T follicular helper cell (primary cell): ENCODE measurements around the gene WDR17.
A peak's percentile ranks its signal among the peaks of the same experiment; 100 is the strongest.

Experiments used
- DNase-seq: peaks from one replicate; pipeline ENCODE4 v3.0.0-alpha.2; 2020; ENCODE audit warnings: low read depth
- total RNA-seq, 2 experiments: gene quantifications; one replicate each; lab custom pipeline; 2026; lab: John Stamatoyannopoulos, UW

Gene WDR17
- total RNA-seq = 2.6 to 8.3 reads per million in 2 experiments

DNA sequence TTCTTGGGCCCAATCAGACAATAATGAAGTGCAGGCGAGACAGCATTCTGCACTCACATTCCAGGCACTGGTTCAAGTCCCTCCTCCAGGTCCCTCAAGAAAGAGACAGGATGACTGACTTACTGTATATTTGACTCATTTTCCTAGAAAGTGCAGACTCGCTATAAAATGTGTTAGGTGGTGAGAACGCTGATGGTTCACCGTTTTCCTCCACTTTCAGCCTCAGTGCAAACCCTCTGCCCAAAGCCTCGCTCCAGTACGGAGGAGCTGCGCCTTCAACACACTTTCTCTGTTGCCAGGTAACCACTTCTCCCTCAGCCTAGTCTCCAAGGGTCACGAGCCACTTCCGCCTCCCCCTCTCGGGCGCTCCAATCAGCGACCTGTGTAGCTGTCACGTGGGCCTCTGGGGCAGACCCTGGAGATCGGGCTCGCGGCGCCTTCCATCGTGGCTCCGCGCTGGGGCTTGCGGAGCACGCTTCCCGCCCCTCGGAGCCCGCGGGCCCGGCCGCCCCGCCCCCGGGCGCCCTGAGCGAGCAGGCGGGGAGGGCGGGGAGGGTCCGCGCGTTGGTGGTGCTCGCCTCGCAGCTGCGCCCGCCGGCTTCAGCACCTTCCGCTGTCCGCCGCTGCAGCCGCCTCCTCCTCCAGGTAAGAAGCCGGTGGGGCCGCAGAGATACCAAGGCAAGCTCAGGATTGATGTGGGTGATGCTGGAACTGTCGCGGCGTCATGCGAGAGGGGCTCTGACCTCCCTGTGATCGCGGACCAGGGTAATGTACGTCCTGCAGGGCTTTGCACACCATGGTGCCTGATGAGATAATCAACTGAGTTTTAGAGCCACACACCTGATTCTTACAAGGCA, at the start of gene WDR17:
TSS of gene WDR17 (plus strand) at position 407 of the 857 bp plus-strand sequence. CDS start 45,740 bp downstream, outside the sequence.
- peak; percentile 60 for DNase-seq

DNA sequence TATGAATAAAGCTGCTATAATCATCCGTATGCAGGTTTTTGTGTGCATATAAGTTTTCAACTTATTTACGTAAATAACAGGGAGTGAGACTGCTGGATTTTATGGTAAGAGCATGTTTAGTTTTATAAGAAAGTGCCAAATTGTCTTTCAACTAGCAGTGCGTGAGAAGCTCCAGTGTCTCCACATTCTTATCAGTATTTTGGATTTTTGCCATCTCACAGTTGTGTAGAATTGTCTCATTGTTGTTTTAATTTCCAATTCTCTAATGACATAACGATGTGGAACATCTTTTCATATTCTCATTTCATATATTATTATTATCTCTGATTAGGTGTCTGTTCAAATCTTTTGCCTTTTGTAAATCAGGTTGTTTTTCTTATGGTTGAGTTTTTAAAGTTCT, 49.0 kb upstream of the WDR17 start:
- no peak for DNase-seq

DNA sequence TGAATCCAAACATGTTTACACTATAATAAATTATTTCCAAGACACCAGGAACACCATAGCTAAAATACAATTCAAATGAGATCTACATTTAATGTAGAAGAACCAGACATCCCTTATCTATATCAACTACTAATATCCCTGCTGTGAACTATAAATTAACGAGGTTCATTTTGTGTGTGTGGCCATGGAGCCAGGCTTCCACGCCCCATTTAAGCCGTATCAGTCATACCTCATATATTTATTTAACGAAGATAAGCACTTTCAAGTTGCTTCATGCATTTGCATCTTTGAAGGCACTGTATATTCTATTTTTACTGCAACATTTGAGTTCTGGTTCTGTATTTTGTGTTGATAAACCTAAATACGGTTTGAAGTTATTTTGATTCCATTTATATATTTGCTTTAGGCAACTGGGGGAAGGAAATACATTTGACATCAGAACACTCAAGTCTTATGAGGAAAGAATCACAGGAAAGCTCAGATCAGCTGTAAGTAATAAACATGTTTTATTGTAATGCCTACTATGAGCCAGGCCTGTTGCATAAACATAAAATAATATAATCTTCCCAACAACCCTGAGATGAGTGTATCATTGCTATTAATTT, 45.1 kb upstream of the WDR17 start:
- DNase-seq = no peak

DNA sequence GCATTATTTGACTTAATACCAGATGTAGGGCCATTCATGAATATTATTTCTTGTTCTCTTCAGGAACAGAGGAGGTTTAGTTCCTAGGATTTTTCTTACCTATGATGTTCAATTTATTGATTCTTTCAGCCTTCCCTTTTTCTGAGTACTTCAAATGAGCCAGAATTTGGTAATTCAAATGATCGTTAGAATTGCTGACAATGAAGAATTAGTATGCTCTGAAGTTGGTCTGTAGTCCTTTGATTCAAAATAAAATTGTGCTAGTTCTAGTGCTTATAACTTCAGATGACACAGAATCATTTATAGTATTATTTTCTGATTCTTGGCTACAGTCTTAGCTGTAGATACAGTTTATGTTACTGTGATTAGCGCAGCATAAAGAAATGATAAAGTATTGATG, 35.2 kb upstream of the WDR17 start:
- DNase-seq = no peak

DNA sequence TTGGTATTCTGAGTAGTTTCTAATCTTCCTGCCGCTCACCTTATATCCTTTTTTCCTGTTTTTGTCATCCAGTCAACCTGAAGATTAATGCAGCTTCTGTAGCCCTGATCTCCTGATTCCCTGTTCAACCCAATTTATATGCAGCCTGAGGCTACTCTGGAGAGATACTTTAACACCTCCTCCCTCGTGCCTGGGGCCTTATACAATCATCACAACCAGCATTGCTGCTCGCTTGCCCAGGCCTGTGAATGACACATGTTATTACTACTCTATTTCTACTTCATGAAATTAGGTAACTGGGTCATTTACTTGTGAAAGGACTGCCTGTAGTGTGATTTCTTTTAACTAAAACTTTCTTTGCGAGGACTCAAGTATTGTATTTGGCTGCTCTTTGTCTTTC, 33.7 kb upstream of the WDR17 start:
- no peak for DNase-seq

DNA sequence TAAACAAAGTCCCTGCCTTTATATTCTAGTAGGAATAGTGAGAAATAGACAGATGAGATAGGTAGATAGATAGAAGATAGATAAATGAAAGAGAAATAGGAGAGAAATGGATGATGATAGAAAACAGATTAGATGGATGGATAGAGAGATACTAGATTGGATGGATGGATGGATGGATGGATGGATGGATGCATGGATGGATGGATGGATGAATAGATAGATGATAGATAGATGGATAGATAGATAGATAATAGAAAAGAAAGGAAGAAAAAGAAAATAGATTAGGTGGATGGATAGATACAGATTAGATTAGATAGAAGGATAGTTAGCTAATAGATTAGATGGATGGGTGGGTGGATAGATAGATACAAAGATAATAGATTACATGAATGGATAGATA, 33.2 kb upstream of the WDR17 start:
- DNase-seq = no peak

DNA sequence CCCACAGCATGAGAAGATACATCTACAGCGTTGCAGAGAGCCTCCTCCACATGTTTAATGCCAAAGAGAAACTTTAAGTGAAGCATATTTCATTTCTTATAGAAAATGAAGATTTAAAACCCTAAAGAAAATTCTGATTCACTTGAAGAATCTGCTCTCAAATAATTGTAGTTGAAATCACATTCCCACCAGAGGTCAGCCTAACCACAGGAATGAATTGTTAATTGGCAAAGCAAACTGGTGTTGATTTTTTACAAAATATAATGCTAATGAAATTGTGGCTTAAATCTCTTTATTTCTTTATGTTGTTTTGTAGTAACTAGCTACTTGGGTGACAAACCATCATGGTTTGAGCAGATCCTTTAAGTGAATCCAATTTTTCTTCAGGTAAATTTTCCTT, 31.1 kb upstream of the WDR17 start:
- no peak for DNase-seq

DNA sequence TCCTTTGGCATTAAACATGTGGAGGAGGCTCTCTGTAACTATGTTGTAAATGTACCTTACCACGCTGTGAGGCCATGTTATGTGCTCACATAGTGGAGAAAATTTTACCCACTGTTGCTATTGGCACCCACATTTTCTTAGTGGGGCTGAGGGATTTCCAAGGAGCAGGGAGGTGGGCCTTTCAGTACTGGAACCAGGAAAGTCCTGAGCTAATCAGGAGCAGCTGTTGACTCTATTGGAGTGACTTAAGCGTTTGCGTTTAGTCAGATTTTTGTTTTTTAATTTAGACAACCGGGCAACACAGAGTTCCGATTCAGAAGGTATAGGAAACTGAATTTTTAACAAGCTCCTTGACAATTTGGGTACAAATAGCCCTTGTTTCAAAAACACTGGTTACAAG, 30.7 kb upstream of the WDR17 start:
- no peak for DNase-seq

DNA sequence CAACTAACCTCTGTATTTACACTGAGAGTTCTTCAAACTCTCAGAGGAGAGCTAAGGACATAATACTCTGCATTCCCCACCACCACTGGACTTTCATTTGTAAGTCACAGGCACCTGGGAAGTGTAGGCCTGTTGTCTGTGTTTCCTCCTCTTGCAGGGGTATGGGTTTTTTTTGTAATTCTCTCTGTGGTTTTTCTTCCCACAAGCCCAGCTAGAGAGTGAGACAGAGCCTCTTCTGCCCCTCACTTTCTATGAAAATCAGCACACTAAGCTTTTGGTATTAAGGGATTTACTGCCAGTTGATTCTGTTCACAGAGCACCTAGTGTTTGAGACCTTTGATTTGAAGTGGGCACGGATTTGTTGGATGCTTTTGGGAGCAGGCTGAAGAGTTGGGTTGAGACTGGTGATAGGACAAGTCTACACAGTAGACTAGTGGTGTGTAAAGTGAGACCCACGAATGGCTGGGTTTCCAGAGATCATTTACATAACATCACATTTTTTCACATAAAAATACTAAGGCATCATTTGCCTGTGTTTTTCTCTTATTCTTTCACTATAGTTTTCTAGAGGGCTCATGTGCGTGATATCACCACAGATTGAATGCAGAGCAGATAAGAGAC, 28.9 kb upstream of the WDR17 start:
- DNase-seq = no peak

DNA sequence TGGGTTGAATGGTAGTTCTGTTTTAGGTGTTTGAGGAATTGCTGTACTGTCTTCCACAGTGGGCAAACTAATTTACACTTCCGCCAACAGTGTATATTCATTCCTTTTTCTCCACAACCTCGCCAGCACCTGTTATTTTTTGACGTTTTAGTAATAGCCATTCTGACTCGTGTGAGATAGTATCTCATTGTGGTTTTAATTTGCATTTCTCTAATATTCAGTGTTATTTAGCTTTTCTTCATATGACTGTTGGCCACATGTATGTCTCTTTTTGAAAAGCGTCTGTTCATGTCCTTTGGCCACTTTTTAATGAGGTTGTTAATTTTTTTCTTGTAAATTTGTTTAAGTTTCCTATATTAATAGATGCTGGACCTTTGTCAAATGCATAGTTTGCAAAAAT, 26.9 kb upstream of the WDR17 start:
- DNase-seq = no peak

DNA sequence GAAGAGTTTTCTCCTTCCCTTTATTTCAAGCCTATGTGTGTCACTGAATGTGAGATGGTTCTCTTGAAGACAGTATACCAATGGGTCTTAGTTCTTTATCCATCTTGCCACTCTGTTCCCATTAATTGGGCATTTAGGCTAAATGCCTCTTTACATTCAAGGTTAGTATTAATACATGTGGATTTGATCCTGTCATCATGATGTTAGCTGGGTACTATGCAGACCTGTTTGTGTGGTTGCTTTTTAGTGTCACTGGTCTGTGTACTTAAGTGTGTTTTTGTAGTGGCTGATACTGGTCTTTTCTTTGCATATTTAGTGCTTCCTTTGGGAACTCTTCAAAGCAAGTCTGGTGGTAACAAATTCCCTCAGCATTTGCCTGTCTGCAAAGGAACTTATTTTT, 23.4 kb upstream of the WDR17 start:
- no peak for DNase-seq

DNA sequence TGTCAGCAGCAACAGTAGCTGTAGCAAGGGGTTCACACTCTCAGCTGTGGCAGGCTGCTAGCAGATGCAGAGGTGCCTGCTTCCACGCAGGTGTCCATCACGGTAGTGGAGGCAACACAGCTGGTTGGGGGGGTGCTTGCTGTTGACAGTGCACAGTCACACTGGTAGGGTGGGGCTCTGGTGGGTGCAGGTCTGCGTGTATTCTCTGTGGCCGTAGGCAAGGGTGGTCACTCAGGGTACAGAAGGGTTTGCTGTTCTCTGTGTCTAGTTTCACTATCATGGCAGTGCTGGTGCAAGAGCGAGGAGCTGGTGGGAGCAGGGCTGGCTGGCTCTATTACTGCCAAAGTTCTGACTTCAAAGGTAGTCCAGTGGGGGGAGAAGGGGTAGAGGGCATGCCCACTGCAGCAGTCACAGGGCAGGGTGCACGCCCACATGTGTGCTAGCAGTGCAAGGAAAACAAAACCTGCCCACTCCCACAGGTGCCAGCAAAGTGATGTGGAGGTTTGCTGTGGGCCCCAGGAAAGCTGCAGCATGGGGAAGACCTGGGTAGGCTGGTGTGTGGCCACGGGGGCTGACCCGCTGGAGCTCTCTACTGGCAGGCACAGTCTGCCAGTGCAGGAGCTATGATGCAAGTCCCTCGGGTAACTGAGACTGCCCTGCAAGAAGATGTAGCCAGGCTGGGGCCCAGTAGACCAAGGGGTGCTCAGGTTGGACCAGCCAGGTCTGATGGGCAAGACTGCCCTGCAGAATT, 21.6 kb upstream of the WDR17 start:
- DNase-seq = no peak

DNA sequence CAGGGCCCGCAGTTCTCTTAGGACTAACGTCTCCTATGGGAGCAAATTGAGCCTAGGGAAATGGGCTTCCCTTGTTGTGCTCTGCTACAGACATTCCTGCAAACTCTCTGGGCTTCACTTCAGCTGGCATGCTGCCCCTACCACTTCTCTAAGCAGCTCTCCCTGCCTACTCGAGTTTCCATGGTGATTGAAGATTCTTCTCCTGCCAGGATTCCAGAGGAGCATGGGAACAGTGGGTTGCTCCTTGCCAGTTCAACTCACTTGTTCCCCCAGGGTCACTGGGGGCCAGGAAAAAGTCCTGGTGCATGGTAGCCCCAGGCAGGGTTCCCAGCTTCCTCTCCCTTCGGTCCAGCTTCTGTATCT, 21.1 kb upstream of the WDR17 start:
- no peak for DNase-seq

DNA sequence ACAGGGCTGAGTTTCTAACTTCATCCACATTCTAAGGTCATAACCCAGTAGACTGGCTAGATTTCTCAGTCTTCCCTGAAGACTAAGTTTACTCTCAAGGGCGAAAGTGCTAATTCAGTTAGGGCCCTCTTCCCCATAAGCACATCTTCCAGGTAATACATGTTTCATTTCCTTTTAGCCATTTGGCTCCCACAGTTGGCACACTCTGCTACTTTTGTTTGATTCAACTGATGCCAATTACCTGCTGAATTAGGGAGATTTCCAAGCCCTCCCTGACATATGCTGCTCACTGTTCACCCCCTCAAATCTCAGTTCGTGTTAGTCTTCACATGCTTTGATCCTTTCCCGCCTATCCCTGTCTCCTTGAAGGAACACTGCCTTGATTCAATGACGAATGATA, 17.0 kb upstream of the WDR17 start:
- no peak for DNase-seq

DNA sequence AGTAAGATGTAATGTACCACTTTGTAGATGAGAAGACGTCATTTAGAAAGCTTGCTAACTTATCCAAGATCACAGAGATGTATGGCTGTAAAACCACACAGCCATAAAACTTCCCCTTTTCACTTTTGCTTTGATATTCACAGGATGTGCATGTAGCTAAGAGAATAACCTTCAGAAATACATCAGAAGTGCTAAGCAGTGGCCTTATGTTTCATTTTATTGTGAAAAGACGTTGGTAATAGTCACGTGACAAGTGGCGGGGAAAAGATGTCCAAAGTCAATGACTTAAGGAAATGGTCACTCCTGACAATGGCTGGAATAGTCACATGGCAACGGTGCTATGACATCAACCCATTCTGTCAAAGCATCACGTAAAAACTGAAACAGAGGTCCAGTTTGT, 12.9 kb upstream of the WDR17 start:
- no peak for DNase-seq

DNA sequence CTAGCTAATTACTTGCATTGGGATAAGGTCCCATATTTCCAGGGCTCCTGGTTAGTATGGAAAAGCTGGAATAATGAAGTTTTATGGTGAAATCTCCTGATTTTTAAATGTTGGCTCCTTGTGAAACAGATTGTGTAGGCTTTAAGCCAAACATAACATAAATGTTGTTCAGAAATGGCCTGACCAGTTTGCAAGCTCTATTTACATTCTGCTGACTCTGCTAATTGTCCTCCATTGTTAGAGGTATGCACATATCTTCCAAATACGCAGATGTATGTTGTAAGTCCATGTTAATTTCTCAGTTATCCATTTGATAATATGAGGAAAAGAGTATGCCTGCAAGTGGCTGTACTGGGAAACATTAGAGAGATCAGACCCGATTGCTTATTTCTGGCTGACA, 11.9 kb upstream of the WDR17 start:
- DNase-seq = no peak

DNA sequence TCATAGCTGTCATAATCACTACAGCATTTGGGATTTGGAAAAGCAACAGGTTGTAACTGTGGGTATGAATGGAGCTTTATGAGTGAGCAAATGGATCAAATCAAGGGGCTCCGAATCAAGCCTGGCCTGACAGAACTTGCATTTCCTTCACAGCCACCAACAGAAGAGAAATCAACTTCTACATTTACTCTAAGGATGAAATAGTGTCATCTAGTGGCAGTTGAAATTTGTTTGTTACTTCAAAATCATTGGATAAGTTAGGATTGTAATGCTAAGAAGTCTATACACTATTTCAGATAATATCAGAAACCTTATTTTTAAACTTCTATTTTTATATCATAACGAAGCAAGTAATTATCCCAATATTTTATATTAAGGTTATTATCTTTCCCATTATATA, 10.7 kb upstream of the WDR17 start:
- no peak for DNase-seq

DNA sequence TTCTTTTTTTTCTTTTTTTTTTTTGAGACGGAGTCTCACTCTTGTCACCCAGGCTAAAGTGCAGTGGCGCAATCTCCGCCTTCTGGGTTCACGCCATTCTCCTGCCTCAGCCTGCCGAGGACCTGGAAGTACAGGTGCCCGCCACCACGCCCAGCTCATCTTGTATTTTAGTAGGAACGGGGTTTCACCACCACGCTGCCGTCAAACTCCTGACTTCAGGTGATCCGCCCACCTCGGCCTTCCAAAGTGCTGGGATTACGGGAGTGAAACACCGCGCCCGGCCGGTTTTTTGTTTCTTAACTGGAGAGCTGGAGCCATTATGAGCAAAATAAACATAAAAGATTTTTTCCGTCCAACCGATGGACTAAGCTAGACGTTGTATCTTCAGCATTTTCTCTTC, 1.9 kb upstream of the WDR17 start:
- no peak for DNase-seq

DNA sequence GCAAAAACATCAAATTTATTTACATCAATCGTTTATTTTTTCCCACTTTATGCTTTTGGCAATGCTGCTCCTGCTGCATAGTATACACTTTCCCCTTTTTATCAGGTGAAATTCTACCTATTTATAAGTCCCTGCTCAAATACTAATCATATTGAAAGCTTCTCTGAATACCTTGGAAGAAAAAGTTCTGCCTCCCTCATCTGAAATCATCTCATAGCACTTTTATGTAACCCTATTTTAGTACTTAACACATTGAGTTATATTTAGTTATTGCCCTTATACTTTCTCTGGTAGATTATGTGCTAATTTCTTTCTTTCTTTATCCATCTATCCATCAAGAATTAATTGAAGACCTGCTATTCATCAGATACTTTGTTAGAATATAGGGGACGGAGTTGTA, 1.1 kb upstream of the WDR17 start:
- no peak for DNase-seq

DNA sequence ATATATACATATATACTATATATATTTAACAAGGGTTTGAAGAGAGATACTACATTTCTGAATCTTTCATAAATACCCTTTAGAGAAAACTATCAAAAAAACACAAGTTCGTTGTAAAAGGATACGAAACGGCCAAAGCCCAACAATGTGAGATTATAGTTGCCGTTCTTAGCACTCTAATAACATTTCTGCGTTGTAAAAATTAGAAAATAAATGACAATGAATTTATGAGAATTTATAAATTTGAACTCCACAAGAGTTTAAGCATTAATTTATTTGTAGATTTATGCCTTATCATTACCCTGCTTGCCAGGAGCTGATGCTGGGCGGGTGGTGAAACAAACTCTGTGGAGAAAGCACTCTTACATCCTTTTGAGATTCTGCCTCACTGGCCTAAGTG, 1.1 kb downstream of the WDR17 start:
- DNase-seq = no peak

DNA sequence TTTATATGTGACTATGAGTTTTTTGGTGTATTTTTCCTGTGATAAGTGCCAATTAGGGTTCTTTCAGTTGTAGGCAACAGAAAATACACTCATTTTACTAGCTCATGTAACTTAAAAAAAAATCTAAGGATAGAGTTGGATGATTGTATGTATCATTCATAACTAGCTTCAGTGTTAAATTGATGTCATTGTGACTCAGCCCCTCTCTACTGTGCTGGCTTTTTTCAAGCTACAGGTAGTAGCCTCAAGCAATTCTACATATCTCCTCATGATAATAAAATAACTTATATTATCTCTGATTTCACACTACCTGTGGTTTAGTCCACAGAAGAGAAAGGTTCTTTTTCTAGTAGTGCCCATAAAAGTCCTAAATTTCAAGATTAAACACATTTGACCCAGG, 11.9 kb downstream of the WDR17 start:
- DNase-seq = no peak

DNA sequence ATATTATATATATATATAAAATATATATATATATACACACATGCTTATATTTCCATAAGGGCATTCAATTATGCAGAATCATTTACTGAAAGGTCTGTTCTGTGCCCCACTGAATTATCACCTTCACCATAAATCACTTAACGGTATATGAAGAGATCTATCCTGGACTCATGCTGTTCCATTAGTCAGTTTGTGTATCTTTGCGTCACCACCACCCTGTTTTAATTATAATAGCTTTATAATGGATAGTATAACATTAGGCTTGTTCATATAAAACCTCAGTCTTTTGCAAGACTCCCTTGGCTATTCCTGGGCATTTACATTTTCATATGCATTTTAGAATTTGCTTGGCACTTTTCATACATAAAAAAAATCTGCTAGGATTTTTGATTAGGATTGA, 19.1 kb downstream of the WDR17 start:
- DNase-seq = no peak

DNA sequence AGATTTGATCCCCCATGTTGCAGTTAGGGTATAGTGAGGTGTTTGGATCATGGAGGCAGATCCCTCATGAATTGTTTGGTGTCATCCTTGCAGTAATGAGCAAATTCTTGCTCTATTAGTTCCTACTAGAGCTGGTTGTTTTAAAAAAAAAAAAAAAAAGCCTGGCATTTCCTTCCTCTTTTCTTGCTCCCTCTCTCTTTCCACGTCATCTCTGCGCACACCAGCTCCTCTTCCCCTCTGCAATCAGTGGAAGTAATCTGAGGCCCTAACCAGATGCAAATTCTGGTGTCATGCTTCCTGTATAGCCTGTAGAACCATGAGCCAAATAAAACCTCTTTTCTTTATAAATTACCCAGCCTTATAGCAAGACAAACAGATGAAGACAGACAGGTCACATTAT, 24.5 kb downstream of the WDR17 start:
- DNase-seq = no peak
